ENCODE measurements around the gene PWWP2B.

GRCh38 chr10:132423966-132424861 lies 27.2 kb downstream of the PWWP2B start:
- TF ChIP-seq CTCF (IDR thresholded peaks at IDR 0.05) (no peak), POLR2AphosphoS5 (IDR thresholded peaks at IDR 0.05; ENCODE audit: low read depth, low read length) (no peak)
- TF ChIP-seq, protein P1, sequence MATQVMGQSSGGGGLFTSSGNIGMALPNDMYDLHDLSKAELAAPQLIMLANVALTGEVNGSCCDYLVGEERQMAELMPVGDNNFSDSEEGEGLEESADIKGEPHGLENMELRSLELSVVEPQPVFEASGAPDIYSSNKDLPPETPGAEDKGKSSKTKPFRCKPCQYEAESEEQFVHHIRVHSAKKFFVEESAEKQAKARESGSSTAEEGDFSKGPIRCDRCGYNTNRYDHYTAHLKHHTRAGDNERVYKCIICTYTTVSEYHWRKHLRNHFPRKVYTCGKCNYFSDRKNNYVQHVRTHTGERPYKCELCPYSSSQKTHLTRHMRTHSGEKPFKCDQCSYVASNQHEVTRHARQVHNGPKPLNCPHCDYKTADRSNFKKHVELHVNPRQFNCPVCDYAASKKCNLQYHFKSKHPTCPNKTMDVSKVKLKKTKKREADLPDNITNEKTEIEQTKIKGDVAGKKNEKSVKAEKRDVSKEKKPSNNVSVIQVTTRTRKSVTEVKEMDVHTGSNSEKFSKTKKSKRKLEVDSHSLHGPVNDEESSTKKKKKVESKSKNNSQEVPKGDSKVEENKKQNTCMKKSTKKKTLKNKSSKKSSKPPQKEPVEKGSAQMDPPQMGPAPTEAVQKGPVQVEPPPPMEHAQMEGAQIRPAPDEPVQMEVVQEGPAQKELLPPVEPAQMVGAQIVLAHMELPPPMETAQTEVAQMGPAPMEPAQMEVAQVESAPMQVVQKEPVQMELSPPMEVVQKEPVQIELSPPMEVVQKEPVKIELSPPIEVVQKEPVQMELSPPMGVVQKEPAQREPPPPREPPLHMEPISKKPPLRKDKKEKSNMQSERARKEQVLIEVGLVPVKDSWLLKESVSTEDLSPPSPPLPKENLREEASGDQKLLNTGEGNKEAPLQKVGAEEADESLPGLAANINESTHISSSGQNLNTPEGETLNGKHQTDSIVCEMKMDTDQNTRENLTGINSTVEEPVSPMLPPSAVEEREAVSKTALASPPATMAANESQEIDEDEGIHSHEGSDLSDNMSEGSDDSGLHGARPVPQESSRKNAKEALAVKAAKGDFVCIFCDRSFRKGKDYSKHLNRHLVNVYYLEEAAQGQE (IDR thresholded peaks at IDR 0.05; ENCODE audit: insufficient read depth in 1 of 2, low read depth in 2 of 2, low read length in 1 of 2): no peak

Data from Panc1 (cell line).